MM.1S (cell line): ENCODE data around the gene ULK2.

Experiments
- CTCF ChIP-seq: fragments of 300-600 bp; sonication (generic); IDR thresholded peaks from 2 replicates; pipeline ENCODE4 v1.5.1; 2016; ENCODE audit warnings: antibody characterized with exemption, low read length, mixed read lengths
- EZH2 ChIP-seq: fragments of 300-600 bp; sonication (generic); optimal IDR thresholded peaks from 2 replicates; pipeline ENCODE3; 2017; ENCODE audit warnings: low read depth, mild to moderate bottlenecking, antibody characterized with exemption, low read length, mixed read lengths

DNA sequence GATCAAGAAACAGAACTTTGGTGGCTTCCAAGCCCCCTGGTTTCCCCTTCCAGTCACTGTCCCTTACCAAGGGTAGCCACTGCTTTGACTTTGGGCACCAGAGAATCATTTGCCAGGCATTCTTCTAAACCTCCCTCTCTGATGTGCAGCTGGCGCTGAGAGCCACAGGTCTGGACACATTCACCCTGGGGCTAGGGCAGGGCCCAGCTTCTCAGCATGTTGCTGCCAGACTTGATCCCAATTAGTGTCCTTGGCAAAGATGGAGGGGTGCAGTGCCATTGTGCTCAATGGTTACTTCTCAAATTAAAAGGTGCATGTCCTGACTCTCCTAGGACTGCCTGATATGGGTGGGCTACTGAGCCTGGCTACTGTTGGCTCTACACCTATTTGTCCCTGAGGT, 143.8 kb downstream of the ULK2 start:
- TF ChIP-seq CTCF (no peak), EZH2 (no peak)
